Measurements from ENCODE around the gene ALDH4A1. TPM values are rescaled to one million over a fixed set of nuclear protein-coding genes. Genes with fewer than 3 reads are reported as not detected.

The ALDH4A1 gene
- total RNA-seq, 2 experiments from 2014 or later: 4.3 to 5.9 TPM

DNA sequence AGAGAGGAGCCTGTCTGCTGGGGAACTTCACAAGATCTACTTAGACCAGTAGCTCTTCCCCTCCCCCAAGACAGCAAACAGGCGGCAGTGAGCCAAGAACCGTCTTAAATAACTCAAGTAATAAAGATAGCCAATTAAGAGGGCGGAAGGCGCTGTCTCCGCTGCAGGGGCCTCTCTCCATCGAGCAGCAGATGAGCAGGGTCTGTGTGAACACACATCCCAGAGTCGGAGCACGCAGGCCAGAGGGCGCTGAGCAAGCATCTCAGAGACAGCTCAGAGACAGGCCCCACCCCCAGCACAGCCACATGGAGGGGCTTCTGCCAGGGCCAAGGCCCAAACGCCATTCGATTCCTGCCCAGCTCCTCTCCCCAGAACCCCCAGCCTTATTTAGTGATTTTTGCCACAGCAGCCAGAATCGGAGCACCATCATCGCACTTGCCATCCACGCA lies 43.1 kb upstream of the ALDH4A1 start:
- POLR2A ChIA-PET: no interaction called here
- Mint-ChIP-seq H3K4me3 (no peak overlapping the region), H3K27me3 (no peaks in the 10 kb centered on the region), H3K9me3 (no peaks in the 10 kb centered on the region), H3K4me1 (peaks cover 62% of the 10 kb centered on the region), H3K36me3 (ENCODE audit: low read depth) (peaks cover 2% of the 10 kb centered on the region), H3K27ac (peak overlapping the region; percentile 7)
- CTCF ChIA-PET: interaction anchor here (1.2 to 2.0 kb wide), 3 partner anchors 9 to 18 kb away, joined by 3 to 10 read pairs (median 6); no protein-coding TSS in a partner anchor
- no peak for DNase-seq

DNA sequence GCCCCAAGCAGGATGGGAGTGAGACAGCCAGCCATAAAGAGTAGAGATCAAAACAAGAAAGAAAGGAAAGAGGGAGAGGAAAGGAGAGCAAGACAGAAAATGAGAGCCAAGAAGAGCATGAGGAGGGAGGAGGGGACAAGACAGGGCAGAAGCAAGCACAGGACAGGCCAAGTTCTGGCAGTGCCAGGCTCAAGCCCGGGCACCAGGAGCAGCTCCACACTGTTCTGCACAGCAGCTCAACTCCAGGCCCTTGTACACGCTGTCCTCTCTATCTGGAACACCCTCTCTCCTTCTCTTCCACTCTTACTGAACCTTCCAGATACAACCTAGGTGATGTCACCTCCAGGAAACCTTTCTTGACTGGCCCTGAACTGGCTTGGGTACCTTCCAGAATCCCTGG lies 42.5 kb upstream of the ALDH4A1 start:
- DNase-seq: no peak
- Mint-ChIP-seq H3K4me3 (no peak overlapping the region), H3K27ac (peak overlapping the region; percentile 9), H3K4me1 (peaks cover 57% of the 10 kb centered on the region), H3K36me3 (ENCODE audit: low read depth) (peaks cover 2% of the 10 kb centered on the region), H3K27me3 (no peaks in the 10 kb centered on the region), H3K9me3 (no peaks in the 10 kb centered on the region)
- POLR2A ChIA-PET: no interaction called here
- CTCF ChIA-PET: interaction anchor here (1.2 to 1.8 kb wide), 3 partner anchors 8 to 32 kb away, joined by 3 to 6 read pairs (median 3); no protein-coding TSS in a partner anchor

DNA sequence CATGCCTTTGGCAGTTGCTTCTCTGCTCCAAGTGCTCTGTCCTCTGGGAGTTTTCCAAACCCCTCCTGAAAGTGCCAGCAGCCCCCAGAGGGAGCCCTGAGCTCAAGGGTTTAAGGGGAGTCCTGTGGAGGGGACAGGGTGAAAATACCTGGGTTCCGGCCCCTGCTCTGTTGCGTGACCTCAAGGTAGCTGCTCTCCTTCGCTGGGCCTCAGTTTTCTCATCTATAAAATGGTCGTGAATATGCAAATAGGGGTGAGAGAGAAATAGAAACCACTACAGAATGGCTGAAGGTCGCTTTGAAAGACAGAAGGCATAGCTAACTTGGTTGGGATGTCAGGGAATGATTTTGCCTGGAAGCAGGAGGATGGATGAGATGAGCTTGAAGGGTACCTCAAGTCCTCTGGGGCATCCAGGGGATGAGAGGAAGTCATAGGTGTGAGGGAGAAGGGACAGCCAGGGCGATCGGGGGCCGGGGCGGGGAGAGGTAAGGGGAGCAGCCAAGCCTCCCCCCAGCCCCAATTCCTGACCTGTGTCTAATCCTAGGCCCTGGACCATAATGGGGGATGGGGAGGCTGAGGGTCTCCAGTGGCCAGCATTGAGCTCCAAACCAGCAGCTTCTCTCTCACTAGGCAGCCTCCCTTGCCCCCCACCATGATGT lies 41.7 kb upstream of the ALDH4A1 start:
- Mint-ChIP-seq H3K36me3 (ENCODE audit: low read depth) (peaks cover 2% of the 10 kb centered on the region), H3K27me3 (no peaks in the 10 kb centered on the region), H3K4me3 (no peak overlapping the region), H3K9me3 (no peaks in the 10 kb centered on the region), H3K4me1 (peaks cover 49% of the 10 kb centered on the region), H3K27ac (no peak overlapping the region)
- ChIA-PET POLR2A (no interaction called here), CTCF (interaction anchor here (1.0 to 1.8 kb wide), 3 partner anchors 11 to 31 kb away, joined by 3 to 6 read pairs (median 3); no protein-coding TSS in a partner anchor)
- DNase-seq: no peak

DNA sequence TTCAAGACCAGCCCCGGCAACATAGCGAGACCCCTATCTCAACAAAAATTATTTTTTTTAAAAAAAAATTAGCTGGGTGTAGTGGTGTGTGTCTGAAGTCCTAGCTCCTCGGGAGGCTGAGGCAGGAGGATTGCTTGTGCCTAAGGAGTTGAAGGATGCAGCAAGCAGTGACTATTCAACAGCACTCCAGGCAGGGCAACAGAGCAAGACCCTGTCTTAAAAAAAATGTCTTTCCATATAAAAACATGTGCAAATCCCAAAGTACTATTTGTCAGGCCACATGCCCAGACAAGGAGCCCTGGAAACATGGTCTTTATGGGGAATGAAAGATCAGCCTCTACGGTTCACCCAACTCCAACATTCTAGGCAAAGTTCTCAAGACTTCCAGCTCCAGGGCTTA lies 40.8 kb upstream of the ALDH4A1 start:
- ChIA-PET CTCF (interaction anchor here (1.0 kb wide), 1 partner anchor 11 kb away, joined by 3 read pairs; no protein-coding TSS in a partner anchor), POLR2A (no interaction called here)
- Mint-ChIP-seq H3K27me3 (no peaks in the 10 kb centered on the region), H3K27ac (no peak overlapping the region), H3K4me3 (no peak overlapping the region), H3K9me3 (no peaks in the 10 kb centered on the region), H3K36me3 (ENCODE audit: low read depth) (no peaks in the 10 kb centered on the region), H3K4me1 (peaks cover 40% of the 10 kb centered on the region)
- DNase-seq: no peak

DNA sequence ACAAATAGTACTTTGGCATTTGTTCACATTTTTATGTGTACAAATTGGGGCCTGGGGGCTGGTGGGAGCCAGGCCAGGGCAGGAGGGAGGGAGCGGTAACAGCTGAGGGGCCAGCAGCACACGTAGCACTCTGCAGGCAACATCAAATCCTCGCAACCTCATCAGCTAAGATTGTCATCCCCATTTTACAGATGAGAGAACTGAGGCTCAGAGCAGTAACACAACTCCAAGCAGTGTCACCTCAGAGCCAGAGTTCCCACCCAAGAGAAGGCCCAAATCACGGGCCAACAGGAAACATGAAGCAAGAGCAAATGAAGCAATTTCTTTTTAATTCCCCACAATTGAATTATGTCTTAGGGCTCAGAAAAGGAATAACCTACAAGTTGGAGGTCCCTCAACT lies 40.0 kb upstream of the ALDH4A1 start:
- DNase-seq: no peak
- Mint-ChIP-seq H3K27ac (no peak overlapping the region), H3K4me3 (no peak overlapping the region), H3K4me1 (peaks cover 32% of the 10 kb centered on the region), H3K27me3 (no peaks in the 10 kb centered on the region), H3K9me3 (no peaks in the 10 kb centered on the region), H3K36me3 (ENCODE audit: low read depth) (no peaks in the 10 kb centered on the region)
- CTCF ChIA-PET: interaction anchor here (1.2 kb wide), 1 partner anchor 33 kb away, joined by 4 read pairs; no protein-coding TSS in a partner anchor
- POLR2A ChIA-PET: no interaction called here

DNA sequence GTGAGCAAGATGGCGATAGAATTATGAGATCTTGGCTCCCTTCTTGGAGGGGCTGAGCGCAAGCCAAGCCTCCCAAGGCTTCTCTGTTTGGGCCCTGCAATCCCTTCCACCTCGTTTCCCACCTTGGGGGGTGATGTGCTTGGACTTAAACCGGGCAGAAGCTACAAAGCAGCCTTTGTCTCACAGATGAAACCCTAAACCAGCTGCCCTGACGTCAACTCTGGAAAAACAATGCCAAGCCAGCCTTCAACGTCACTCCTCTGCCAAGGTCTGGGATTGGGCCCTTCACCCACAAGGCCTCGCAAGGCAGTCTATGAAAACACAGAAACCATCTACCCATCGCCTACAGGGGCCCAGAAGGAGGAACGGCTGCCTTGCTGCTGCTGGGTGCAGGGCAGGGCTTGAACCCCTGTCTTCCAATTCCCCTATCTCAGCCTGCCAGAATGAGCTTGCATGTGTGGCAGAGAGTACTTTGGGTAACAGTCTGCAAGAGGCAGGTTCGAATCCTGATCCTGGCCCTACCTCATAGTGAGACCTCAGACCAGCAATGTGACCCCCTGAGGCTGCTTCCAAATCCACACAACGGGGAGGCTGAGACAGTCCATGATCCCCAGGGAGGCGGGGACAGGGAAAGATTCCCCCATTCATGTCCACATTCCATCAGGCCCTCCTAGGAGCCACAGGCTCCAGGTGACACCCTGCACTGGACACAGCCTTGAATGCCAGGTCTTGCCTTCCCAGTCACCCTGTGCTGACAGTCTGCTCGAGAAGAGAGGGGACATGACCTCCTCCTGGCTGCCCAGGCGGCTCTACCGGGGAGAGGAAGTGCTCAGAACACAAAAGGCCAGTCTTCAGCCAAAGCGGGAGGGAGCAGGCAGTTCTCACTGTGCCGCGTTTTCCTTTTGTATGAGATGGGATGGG lies 39.1 kb upstream of the ALDH4A1 start:
- Mint-ChIP-seq H3K4me3 (no peak overlapping the region), H3K36me3 (ENCODE audit: low read depth) (no peaks in the 10 kb centered on the region), H3K27ac (no peak overlapping the region), H3K9me3 (no peaks in the 10 kb centered on the region), H3K27me3 (no peaks in the 10 kb centered on the region), H3K4me1 (peaks cover 27% of the 10 kb centered on the region)
- POLR2A ChIA-PET: no interaction called here
- CTCF ChIA-PET: interaction anchor here (1.0 to 2.4 kb wide), 3 partner anchors 14 to 33 kb away, joined by 3 to 5 read pairs (median 4); no protein-coding TSS in a partner anchor
- no peak for DNase-seq

DNA sequence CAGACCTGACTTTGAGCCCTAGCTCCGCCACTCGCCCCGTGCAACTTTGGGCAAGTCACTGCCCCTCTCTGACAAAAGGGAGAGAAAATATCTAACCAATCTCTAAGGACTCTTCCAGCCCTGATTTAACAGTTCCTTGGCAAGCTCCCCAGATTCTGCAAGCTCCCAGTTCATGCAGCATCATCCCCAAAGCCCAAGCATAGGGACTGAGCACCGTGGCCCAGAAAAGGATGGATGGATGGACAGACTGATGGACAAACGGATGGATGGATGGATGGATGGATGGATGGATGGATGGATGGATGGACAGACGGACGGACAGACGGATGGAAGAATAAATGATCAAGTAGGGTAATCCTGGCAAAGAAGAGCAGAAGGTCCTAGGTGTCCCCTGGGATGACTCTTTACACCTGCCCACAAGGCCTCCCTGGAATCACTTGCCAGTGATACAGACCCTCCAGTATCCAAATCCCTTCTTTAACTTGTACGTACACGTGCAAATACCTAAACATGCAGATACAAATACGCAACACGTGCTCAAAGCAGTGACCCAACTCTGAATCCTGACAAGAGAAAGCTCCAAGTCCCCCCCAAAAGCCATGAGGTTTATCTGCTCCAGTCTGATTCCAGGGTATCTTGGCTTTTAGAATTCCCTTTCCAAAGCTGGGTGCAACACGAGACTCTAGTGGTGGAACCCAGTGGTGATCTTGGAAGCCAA lies 38.1 kb upstream of the ALDH4A1 start:
- Mint-ChIP-seq H3K27me3 (no peaks in the 10 kb centered on the region), H3K4me1 (peaks cover 24% of the 10 kb centered on the region), H3K27ac (no peak overlapping the region)

DNA sequence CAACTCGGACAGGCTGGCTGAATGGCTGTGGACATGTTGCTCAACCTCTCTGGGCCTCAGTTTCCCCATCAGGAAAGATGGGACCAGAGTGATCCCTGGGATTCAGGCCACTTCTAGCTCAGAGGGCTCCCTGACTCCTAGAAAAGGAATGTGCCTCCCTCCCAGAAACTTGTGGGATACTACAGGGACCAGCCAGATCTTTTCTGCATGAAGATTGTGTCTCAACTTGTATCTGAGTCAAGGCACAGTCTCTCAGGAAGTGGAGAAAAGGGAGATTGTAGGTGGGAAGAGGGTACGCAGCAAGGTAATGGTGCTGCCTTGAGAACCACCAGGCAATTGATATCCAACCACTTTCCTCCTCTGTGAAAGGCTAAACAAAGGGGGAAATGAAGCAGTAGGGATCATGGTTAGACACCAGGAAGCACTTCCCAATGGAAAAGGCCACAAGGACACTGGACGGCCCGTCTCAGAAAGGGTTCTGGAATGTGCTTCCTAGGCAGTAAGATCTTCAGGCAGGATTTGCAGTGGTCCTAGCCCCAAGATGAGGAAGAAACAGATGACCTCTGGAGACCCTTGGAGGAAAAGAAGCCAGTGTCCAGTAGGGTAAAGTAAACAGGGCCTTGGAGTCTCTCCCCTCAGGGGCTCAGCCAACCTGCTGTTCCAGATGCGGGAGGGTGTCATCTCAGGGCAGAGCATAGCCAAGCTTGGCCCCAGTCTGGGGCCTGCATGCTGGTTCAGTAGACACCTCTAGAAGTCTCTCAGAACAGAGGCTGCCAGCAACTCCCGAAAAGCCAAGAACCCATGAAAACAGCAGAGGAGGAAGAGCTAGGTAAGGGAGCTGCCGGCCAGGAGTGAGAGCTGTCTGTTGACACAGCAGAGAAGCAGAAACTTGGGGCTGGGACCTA lies 37.3 kb upstream of the ALDH4A1 start:
- ChIA-PET CTCF (interaction anchor here (0.6 to 2.4 kb wide), 4 partner anchors 9 to 716 kb away, joined by 3 to 10 read pairs (median 6); no protein-coding TSS in a partner anchor), POLR2A (no interaction called here)
- no peak overlapping the region for H3K4me3 Mint-ChIP-seq
- H3K9me3 Mint-ChIP-seq: no peaks in the 10 kb centered on the region
- H3K36me3 Mint-ChIP-seq (ENCODE audit: low read depth): no peaks in the 10 kb centered on the region
- peak overlapping the region; percentile 46 for H3K27ac Mint-ChIP-seq
- no peak for DNase-seq
- H3K4me1 Mint-ChIP-seq: peaks cover 24% of the 10 kb centered on the region
- no peaks in the 10 kb centered on the region for H3K27me3 Mint-ChIP-seq

More for the DNA sequence above, 38.1 kb upstream of the ALDH4A1 start:
- Mint-ChIP-seq H3K36me3 (ENCODE audit: low read depth) (no peaks in the 10 kb centered on the region), H3K4me3 (no peak overlapping the region), H3K9me3 (no peaks in the 10 kb centered on the region)
- ChIA-PET CTCF (interaction anchor here (0.5 to 2.4 kb wide), 4 partner anchors 10 to 428 kb away, joined by 3 to 10 read pairs (median 4); no protein-coding TSS in a partner anchor), POLR2A (no interaction called here)
- DNase-seq: no peak

DNA sequence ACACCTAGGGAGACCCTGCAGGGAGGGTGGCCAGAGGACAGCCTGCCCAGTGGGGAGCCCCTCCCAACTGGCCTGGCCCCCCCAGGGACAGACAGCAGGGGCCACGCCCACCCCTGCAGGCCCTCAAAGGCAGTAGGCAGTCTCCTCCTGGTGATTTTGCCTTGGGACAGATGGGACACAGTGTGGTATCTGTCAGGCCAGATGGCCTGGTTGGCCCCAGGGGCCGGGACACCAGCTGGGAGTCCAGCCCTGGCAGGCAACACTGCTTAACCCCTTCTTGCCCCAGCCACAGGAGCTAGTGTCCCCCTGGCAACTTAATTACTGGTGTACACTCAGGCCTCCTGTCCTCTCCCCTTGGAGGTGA lies 36.3 kb upstream of the ALDH4A1 start:
- Mint-ChIP-seq H3K27me3 (no peaks in the 10 kb centered on the region), H3K36me3 (ENCODE audit: low read depth) (no peaks in the 10 kb centered on the region), H3K9me3 (no peaks in the 10 kb centered on the region), H3K4me1 (peaks cover 26% of the 10 kb centered on the region), H3K4me3 (no peak overlapping the region), H3K27ac (no peak overlapping the region)
- no peak for DNase-seq
- POLR2A ChIA-PET: no interaction called here
- CTCF ChIA-PET: interaction anchor here (0.6 to 2.3 kb wide), 3 partner anchors 8 to 717 kb away, joined by 3 to 10 read pairs (median 6); no protein-coding TSS in a partner anchor

DNA sequence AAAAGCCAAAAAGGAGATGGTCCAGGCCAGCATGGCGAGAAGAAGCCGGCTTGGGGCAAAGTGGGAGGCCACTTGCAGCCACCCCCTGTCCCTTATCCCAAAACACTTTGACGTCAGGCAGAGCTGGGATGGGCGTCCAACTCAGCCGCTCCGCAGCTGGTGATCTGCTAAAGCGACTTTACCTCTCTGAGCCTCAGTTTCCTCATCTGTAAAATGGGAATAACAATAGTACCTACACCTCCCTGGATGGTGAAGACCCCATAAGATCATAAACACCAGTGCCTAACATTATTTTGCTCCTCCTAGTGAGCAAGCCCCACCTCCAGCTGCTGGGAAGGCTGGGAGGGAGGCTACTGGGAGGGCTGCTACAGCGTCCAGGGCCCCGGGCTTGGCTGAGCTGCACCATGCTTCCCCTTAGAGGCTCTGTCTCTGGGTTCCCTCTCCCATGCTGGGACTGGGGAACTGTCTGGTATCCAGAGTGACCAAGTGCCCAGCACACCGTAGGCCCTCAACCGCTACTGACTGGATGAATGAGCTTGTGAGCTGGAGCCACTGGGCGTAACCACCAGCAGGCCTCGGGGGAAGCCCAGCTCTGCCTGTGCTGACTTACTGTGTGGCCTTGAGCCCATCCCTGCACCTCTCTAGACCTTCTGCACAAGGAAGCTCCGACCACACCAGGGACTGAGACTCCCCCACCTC lies 35.8 kb upstream of the ALDH4A1 start:
- H3K4me3 Mint-ChIP-seq: no peak overlapping the region
- no peak for DNase-seq
- H3K4me1 Mint-ChIP-seq: peaks cover 27% of the 10 kb centered on the region
- POLR2A ChIA-PET: no interaction called here
- CTCF ChIA-PET: interaction anchor here (1.6 to 2.3 kb wide), 3 partner anchors 8 to 12 kb away, joined by 6 to 10 read pairs (median 7); no protein-coding TSS in a partner anchor
- no peaks in the 10 kb centered on the region for H3K36me3 Mint-ChIP-seq (ENCODE audit: low read depth)
- no peaks in the 10 kb centered on the region for H3K9me3 Mint-ChIP-seq
- no peak overlapping the region for H3K27ac Mint-ChIP-seq
- H3K27me3 Mint-ChIP-seq: no peaks in the 10 kb centered on the region

DNA sequence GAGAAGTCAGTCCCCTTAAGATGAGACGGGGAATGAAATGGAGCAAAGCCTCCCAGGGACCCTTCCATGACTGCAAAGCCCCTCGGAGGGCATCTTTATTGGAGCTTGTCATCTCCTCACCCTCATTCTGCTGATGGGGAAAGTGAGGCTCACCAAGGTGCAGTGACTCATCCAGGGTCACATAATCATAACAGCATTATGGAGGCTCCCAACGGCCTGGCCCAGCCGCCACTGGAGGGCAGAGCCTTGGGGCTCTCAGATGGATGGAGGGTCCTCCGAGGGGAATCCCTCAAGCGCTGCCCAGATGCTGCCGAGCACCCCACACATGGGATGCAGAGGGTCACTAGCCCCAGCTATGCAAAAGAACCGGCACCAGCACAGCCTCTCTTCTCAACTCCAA lies 35.2 kb upstream of the ALDH4A1 start:
- DNase-seq: no peak
- H3K4me1 Mint-ChIP-seq: peaks cover 31% of the 10 kb centered on the region
- H3K27me3 Mint-ChIP-seq: no peaks in the 10 kb centered on the region
- H3K36me3 Mint-ChIP-seq (ENCODE audit: low read depth): no peaks in the 10 kb centered on the region
- no peaks in the 10 kb centered on the region for H3K9me3 Mint-ChIP-seq
- H3K27ac Mint-ChIP-seq: no peak overlapping the region
- ChIA-PET POLR2A (no interaction called here), CTCF (interaction anchor here (0.7 to 1.7 kb wide), 3 partner anchors 10 to 24 kb away, joined by 3 to 7 read pairs (median 6); no protein-coding TSS in a partner anchor)
- H3K4me3 Mint-ChIP-seq: no peak overlapping the region

Data from activated CD4-positive, alpha-beta T cell treated with anti-CD3 and anti-CD28 coated beads, Interleukin-2, amount 10 ng/mL, durations not matched to agents 7 days and 5 days (primary cell).